NCI-H748 treated with DMSO at 0.1 percent for 48 hours (cell line): Measurements from ENCODE around the gene SV2A.
"Not testable (repeated sequence)": the region's sequence is repeated elsewhere in the genome, so short reads cannot be mapped to it uniquely, and the experiment has no call there.

Experiments used
- DNase-seq: peaks from one replicate; lab custom pipeline; 2025; lab: John Stamatoyannopoulos, UW

The SV2A gene

DNA sequence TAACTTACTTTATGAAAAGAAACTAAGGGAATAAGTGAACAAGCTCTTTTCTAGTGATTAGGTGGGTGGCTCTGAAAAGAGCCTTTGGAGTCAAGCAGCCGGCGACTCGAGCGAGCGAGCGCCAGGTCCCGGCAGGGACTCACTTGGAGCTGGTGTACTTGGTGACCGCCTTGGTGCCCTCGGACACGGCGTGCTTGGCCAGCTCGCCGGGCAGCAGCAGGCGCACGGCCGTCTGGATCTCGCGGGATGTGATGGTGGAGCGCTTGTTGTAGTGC, 31.6 kb downstream of the SV2A start:
- not testable (repeated sequence) for DNase-seq

- DNase-seq: peak; percentile 71
These were observed 32.1 kb downstream of the SV2A start for GRCh38 chr1:149885339-149886120.

DNA sequence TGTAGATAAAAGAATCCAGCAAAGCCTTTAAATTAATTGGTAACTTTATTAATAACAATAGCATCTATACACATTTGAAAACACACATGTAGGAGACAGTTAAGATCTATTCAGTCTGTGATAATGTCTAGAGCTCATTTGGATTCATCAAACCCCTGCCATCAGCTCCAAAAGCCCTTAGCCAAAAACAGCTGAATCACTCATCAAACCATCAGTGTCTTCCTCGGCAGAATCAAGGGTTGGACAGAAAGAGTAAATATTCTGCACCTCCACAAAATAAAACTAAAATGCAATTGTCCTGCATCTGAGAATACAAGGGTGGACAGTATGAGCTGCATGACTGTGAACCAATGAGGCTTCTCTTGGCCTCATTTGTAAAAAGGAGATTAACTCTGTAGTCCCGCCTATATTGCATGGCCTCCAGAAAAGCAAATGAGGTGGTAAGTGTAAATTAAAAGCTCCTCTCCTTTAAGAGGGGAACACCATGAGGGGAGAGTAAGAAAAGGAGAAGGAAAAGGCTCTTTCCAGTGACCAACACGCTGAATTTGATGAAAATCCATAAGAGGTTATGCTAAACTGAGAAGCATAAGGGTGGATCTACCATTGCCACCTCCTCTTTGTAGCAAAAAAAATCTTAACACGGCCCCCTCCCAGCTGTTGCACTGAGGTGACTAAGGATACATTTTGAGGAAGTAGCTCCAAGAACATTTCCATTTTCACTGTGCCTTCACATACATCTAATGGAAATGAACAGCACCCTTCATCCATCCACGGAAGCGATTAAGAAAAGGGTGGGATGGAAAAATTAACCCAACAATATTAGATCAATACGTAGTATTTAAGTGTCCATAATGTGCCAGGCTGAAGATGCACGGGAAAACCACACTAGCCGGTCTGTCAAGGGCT, 33.0 kb downstream of the SV2A start:
- DNase-seq: peak; percentile 32

DNA sequence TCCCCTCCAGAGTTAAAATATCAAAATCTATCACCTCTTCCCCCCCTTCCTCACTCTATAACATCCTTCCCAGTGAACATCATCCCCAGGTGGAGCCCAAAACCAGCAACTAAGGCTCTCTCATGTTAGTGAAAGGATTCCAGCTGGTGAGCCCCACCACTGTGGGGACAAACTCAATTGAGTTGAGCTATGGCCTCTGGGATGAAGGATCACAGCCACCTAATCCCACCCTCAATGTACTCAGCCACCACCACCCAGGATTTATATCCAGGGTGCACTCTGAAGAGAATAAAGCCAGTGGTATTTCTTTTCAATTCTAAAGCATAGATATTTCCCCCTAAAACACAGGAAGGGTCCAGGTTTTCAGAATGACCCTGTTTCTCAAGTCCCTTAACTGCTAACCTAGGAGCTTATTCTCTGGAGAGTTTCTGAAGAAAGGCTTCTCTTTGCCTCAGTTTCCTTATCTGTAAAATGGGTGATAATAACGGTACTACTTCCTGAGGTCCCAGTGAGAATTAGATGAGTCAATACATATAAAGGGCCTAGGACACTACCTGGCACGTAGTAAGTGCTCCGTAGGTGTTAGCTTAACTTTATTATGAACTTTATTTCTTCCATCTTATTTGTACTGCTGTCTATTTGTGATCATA, 33.9 kb downstream of the SV2A start:
- DNase-seq: no peak

DNA sequence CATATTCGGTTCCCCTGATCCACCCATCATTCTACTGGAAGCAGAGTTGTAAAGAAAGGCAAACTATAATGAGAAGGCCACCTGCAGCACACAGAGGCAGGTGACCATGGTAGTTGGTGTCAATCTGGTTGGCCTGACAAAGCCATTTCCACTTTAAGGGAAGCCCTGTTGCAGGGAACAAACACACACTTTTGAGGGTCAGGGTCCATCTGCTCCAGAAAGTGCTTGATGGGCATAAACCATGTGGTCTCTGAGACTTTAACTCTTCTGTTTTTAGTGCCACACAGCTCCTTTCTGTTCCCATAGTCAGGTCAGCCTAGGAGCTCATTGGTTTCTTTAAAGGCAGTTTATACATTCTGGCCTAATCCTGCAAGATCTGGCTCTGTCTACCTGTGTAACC, 35.8 kb downstream of the SV2A start:
- DNase-seq: no peak

GRCh38 chr1:149879556-149879955, 38.1 kb downstream of the SV2A start:
- DNase-seq: no peak

GRCh38 chr1:149877211-149877946, 40.3 kb downstream of the SV2A start:
- DNase-seq: no peak

GRCh38 chr1:149873060-149873459, 44.6 kb downstream of the SV2A start:
- not testable (repeated sequence) for DNase-seq

- DNase-seq: not testable (repeated sequence)
These were observed 50.8 kb downstream of the SV2A start for GRCh38 chr1:149866887-149867286.

DNA sequence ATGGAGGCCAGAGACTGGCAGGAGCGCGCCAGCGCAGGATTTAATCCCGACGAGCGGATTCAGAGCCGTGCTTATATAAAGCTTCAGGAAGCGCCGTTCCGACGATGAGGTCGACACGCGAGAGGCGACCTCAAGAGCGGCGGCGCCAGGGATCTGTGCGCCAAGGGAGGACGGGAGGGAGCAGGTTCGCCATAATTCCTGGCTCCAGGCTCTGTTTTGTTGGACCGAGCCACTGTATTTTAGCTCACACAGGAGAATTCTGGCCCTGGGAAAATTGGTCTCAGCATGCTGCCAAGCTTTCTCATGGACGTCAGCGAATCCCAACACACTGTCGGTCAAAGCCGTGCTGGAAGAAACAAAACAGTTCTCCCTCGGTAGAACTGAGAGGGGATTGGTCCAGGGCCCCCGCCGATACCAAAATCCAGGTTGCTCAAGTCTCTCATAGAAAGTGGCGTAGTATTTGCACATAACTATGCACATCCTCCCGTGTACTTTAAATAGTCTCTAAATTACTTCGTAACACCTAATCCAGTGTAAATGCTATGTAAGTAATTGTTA, 56.1 kb downstream of the SV2A start:
- not testable (repeated sequence) for DNase-seq

DNA sequence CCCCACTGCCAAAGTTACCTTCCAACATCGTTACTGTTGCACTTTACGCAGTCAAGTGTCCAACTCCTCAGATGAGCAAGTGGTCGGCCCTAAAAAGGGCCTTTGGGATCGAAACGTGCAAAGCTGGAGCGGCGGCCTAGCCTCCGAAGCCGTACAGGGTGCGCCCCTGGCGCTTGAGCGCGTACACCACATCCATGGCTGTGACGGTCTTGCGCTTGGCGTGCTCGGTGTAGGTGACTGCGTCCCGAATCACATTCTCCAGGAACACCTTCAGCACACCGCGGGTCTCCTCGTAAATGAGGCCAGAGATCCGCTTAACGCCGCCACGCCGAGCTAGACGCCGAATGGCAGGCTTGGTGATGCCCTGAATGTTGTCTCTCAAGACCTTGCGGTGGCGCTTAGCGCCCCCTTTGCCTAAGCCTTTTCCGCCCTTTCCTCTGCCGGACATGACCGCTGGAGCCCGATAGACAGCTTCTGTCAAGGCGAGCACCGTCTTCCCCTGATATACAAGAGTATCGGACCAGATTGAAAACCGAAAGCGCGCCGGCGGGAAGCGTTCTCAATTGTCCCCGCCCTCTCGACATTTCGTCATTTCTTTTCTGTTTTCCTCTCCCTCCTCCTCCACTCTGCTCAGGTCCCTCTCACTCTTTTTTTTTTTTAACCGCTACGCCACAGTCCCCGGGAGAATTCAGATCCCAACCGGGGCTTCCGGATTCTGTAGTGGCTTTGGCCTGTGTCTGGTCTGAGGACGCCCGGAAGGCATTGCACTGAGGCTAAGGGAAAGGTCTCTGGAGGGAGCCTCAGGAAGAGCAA, 56.8 kb downstream of the SV2A start:
- DNase-seq: not testable (repeated sequence)

- not testable (repeated sequence) for DNase-seq
These were observed 57.4 kb downstream of the SV2A start for GRCh38 chr1:149860271-149860670.
